OCI-LY3 (cell line): ENCODE measurements around the gene ZMAT5.

ENCODE experiments used
- EZH2phosphoT487 ChIP-seq: fragments of 200-600 bp; shearing (Covaris generic); IDR thresholded peaks from 2 replicates; pipeline ENCODE4 v1.6.1; 2018; ENCODE audit warnings: antibody characterized with exemption, mixed run types, low read depth
- TF ChIP-seq, protein P1 (sequence below): fragments of 200-600, 300-600 bp; sonication (generic); IDR thresholded peaks from 2 replicates; pipeline ENCODE4 v1.5.1; 2014; ENCODE audit warnings: antibody characterized with exemption, low read length, low read depth

DNA sequence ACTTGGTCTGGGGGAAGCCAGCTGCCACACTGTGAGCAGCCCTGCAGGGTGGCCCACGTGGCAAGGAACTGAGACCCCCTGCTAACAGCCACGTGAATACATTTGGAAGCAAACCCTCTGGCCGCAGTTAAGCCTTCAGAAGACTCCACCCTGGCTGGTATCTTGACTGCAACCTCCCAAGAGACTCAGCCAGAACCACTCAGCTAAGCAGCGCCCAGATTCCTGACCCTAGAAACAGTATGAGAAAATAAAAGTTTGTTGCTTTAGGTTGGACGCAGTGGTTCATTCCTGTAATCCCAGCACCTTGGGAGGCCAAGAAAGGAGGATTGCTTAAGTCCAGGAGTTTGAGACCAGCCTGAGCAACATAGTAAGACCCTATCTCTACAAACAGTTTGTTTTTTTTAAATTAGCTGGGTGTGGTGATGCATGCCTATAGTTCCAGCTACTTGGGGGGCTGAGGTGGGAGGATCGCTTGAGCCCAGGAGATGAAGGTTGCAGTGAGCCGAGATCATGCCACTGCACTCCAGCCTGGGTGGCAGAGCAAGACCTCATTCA, 8.7 kb downstream of the ZMAT5 start:
- TF ChIP-seq, protein P1, sequence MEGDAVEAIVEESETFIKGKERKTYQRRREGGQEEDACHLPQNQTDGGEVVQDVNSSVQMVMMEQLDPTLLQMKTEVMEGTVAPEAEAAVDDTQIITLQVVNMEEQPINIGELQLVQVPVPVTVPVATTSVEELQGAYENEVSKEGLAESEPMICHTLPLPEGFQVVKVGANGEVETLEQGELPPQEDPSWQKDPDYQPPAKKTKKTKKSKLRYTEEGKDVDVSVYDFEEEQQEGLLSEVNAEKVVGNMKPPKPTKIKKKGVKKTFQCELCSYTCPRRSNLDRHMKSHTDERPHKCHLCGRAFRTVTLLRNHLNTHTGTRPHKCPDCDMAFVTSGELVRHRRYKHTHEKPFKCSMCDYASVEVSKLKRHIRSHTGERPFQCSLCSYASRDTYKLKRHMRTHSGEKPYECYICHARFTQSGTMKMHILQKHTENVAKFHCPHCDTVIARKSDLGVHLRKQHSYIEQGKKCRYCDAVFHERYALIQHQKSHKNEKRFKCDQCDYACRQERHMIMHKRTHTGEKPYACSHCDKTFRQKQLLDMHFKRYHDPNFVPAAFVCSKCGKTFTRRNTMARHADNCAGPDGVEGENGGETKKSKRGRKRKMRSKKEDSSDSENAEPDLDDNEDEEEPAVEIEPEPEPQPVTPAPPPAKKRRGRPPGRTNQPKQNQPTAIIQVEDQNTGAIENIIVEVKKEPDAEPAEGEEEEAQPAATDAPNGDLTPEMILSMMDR, result no peak
- no peak for TF ChIP-seq EZH2phosphoT487
